Liver (tissue), 9 donors: Measurements from ENCODE around the gene RPS6KA2. TPM values are rescaled to one million over a fixed set of nuclear protein-coding genes. Genes with fewer than 3 reads are reported as not detected.

Source experiments
- DNase-seq: peaks from one replicate; pipeline ENCODE4 v3.0.0-alpha.2; 2017; ENCODE audit warnings: low spot score
- H3K27ac ChIP-seq, 2 donors: one replicate each; pipeline ENCODE4 v1.7.0; 2013; ENCODE audit warnings: inconsistent platforms in 2 of 2, low read length in 2 of 2, control low read depth in 1 of 2, low read depth in 1 of 2, mild to moderate bottlenecking in 1 of 2
- H3K27me3 ChIP-seq, 4 donors: one replicate each; pipeline versions ENCODE4 v1.6.1 to v1.7.0; 2013; ENCODE audit warnings: low read length in 3 of 4, inconsistent platforms in 1 of 4, mild to moderate bottlenecking in 1 of 4, moderate library complexity in 1 of 4; ENCODE audit not compliant: control insufficient read depth in 4 of 4, insufficient read depth in 4 of 4
- H3K36me3 ChIP-seq, 4 donors: one replicate each; pipeline versions ENCODE4 v1.6.1 to v1.7.0; 2013; ENCODE audit warnings: low read length in 3 of 4, mild to moderate bottlenecking in 3 of 4, low read depth in 1 of 4, moderate library complexity in 1 of 4; ENCODE audit not compliant: control insufficient read depth in 4 of 4, insufficient read depth in 3 of 4
- H3K4me1 ChIP-seq, 4 donors: one replicate each; pipeline versions ENCODE4 v1.6.1 to v1.7.0; 2013; ENCODE audit warnings: low read length in 3 of 4, mild to moderate bottlenecking in 3 of 4, moderate library complexity in 1 of 4; ENCODE audit not compliant: control insufficient read depth in 4 of 4, insufficient read depth in 4 of 4
- H3K4me3 ChIP-seq, 3 donors: one replicate each; pipeline versions ENCODE4 v1.6.1 to v1.7.0; 2013; ENCODE audit warnings: low read length in 3 of 3, control low read depth in 1 of 3, low read depth in 1 of 3, mild to moderate bottlenecking in 1 of 3
- H3K9ac ChIP-seq, 2 donors: one replicate each; pipeline ENCODE4 v1.7.0; 2013; ENCODE audit warnings: low read length in 2 of 2, mild to moderate bottlenecking in 2 of 2, moderate library complexity in 2 of 2, control low read depth in 1 of 2, low read depth in 1 of 2
- H3K9me3 ChIP-seq, 4 donors: one replicate each; pipeline versions ENCODE4 v1.6.1 to v1.7.0; 2013; ENCODE audit warnings: low read length in 3 of 4; ENCODE audit not compliant: control insufficient read depth in 4 of 4
- EGR1 ChIP-seq, 2 donors: IDR thresholded peaks; 2 replicates each; pipeline ENCODE4 v1.6.1; 2016 to 2018; ENCODE audit warnings: antibody characterized with exemption in 2 of 2, low read depth in 2 of 2
- FOXA1 ChIP-seq: IDR thresholded peaks from 2 replicates; pipeline ENCODE4 v1.6.1; 2016; ENCODE audit warnings: antibody characterized with exemption
- FOXA2 ChIP-seq: IDR thresholded peaks from 2 replicates; pipeline ENCODE4 v1.6.1; 2016; ENCODE audit warnings: antibody characterized with exemption
- GABPA ChIP-seq, 2 donors: IDR thresholded peaks in 1 of 2; conservative IDR thresholded peaks in 1 of 2; 2 replicates each; pipeline ENCODE4 v1.6.1; 2016; ENCODE audit warnings: antibody characterized with exemption in 2 of 2, mild to moderate bottlenecking in 1 of 2, moderate library complexity in 1 of 2
- HNF4A ChIP-seq, 2 donors: conservative IDR thresholded peaks; 2 replicates each; pipeline ENCODE4 v1.6.1; 2016; ENCODE audit warnings: antibody characterized with exemption in 2 of 2, mild to moderate bottlenecking in 2 of 2
- HNF4G ChIP-seq: IDR thresholded peaks from 2 replicates; pipeline ENCODE4 v1.6.1; 2016; ENCODE audit warnings: antibody characterized with exemption
- NR2F2 ChIP-seq: IDR thresholded peaks from 2 replicates; pipeline ENCODE4 v1.6.1; 2016; ENCODE audit warnings: antibody characterized with exemption
- RXRA ChIP-seq, 2 donors: IDR thresholded peaks; 2 replicates each; pipeline ENCODE4 v1.6.1; 2017 to 2018; ENCODE audit warnings: antibody characterized with exemption in 2 of 2, mild to moderate bottlenecking in 1 of 2
- SP1 ChIP-seq: IDR thresholded peaks from 2 replicates; pipeline ENCODE4 v1.6.1; 2018; ENCODE audit warnings: antibody characterized with exemption, mild to moderate bottlenecking
- TAF1 ChIP-seq: conservative IDR thresholded peaks from 2 replicates; pipeline ENCODE4 v1.6.1; 2016; ENCODE audit warnings: antibody characterized with exemption, mild to moderate bottlenecking
- YY1 ChIP-seq: IDR thresholded peaks from 2 replicates; pipeline ENCODE4 v1.6.1; 2016; ENCODE audit warnings: antibody characterized with exemption, mild to moderate bottlenecking
- WGBS: extraction: QIAGEN DNeasy Blood & Tissue Kit; methylation state at CpG from one replicate; pipeline ENCODE4 v1.1.7; 2013; 5-methylcytosine and 5-hydroxymethylcytosine counted together
- polyA plus RNA-seq, 2 donors: library from polyadenylated mRNA; stranded (reverse) in 1 of 2; unstranded in 1 of 2; fragments of 200-250 nt in 1 of 2; fragments of >200 nt in 1 of 2; fragmentation: Nextera tagmentation in 1 of 2; extraction: Ambion mirVana in 1 of 2; gene quantifications; one replicate each; pipeline versions ENCODE4 v1.2.1 to v1.2.3, GENCODE V29; 2013 to 2015
- total RNA-seq, 2 donors: library from RNA; depleted of rRNA; stranded (reverse); fragments of >200 nt; gene quantifications; one replicate each; pipeline ENCODE4 v1.2.3, GENCODE V29; 2014
- TF ChIP-seq, protein P1 (sequence below): IDR thresholded peaks from 2 replicates; pipeline ENCODE4 v1.6.1; 2016; ENCODE audit warnings: antibody characterized with exemption
- TF ChIP-seq, protein P2 (sequence below): fragments of 150-350 bp; IDR thresholded peaks from 2 replicates; pipeline ENCODE4 v1.5.1; 2017; ENCODE audit warnings: improper control_type of control experiment, low read depth, low read length; ENCODE audit not compliant: missing input control
- TF ChIP-seq, protein P3 (sequence below): IDR thresholded peaks from 2 replicates; pipeline ENCODE4 v1.6.1; 2016; ENCODE audit warnings: antibody characterized with exemption, mild to moderate bottlenecking
- TF ChIP-seq, protein P4 (sequence below): IDR thresholded peaks from 2 replicates; pipeline ENCODE4 v1.6.1; 2016; ENCODE audit warnings: antibody characterized with exemption
- TF ChIP-seq, protein P5 (sequence below): IDR thresholded peaks from 2 replicates; pipeline ENCODE4 v1.6.1; 2016; ENCODE audit warnings: antibody characterized with exemption
- donor health status: healthy.
- donor health status: healthy.
- donor health status: healthy.
- donor health status: healthy.
- donor health status: healthy.

RPS6KA2 gene
- total and polyA plus RNA-seq, 4 donors, result 2.5 to 9.0 (median 5.0) TPM

DNA sequence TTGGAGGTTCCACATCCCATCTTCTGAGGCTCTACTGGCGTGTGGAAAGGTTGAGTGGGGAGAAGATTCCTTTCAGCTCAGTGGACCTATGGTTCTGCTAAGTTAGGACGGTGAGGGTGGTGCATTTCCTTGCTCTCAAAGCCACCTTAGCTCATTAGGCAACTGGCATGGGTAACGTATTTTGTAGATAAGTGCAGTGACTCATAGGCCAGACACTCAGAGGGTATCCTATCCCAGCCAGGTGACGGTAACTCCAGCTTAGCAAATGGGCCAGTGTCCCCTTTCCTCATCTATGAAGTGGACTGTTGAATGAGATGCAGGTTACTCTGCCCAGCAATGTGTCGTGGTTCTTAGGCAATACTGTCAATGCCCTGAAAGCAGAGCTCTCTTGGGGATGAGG is 3.7 kb downstream of the RPS6KA2 start:
- TF ChIP-seq HNF4G (no peak), FOXA1 (no peak), TAF1 (no peak), FOXA2 (no peak), SP1 (no peak), RXRA (IDR thresholded peaks at IDR 0.05) (no peak), GABPA (IDR thresholded peaks at IDR 0.05 in 1 of 2, conservative IDR thresholded peaks at IDR 0.05 in 1 of 2) (no peak), NR2F2 (no peak)
- TF ChIP-seq, protein P1, sequence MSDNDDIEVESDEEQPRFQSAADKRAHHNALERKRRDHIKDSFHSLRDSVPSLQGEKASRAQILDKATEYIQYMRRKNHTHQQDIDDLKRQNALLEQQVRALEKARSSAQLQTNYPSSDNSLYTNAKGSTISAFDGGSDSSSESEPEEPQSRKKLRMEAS, result no peak
- TF ChIP-seq, protein P2, sequence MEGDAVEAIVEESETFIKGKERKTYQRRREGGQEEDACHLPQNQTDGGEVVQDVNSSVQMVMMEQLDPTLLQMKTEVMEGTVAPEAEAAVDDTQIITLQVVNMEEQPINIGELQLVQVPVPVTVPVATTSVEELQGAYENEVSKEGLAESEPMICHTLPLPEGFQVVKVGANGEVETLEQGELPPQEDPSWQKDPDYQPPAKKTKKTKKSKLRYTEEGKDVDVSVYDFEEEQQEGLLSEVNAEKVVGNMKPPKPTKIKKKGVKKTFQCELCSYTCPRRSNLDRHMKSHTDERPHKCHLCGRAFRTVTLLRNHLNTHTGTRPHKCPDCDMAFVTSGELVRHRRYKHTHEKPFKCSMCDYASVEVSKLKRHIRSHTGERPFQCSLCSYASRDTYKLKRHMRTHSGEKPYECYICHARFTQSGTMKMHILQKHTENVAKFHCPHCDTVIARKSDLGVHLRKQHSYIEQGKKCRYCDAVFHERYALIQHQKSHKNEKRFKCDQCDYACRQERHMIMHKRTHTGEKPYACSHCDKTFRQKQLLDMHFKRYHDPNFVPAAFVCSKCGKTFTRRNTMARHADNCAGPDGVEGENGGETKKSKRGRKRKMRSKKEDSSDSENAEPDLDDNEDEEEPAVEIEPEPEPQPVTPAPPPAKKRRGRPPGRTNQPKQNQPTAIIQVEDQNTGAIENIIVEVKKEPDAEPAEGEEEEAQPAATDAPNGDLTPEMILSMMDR, result no peak
- Histone ChIP-seq H3K27me3 (no peaks in the 10 kb centered on the region), H3K9me3 (no peaks in the 10 kb centered on the region), H3K4me3 (no peak overlapping the region), H3K27ac (no peak overlapping the region), H3K9ac (no peak overlapping the region), H3K36me3 (no peaks in the 10 kb centered on the region), H3K4me1 (peaks cover 0 to 22% (median 15%) of the 10 kb centered on the region in 4 donors)
- DNase-seq, result no peak
- WGBS, result 90% methylated on average over 5 of the region's 5 CpGs

DNA sequence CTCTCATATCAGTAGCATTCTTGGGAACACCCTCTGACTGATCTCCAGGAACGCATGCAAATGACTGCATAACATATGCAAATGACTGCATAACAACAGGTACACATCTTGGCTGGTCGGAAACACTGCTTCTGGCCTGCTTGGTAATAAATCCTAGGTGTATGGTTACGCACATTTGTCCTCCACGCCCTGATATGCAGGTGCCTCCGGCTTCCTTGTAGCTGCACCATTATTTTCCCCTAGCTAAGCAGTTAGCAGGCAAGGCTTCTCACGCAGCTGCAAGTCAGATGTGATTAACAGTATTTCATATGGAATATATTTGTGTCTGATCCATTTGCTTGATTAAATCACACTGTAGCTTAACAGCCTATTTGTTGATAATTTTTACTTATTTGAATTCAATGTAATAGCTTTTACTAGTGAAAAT is 5.9 kb downstream of the RPS6KA2 start:
- Histone ChIP-seq H3K4me1 (peaks cover 0 to 8% (median 4%) of the 10 kb centered on the region in 4 donors), H3K27ac (no peak overlapping the region), H3K27me3 (no peaks in the 10 kb centered on the region), H3K36me3 (no peaks in the 10 kb centered on the region), H3K9me3 (no peaks in the 10 kb centered on the region), H3K4me3 (no peak overlapping the region), H3K9ac (no peak overlapping the region)
- 86% methylated on average over 6 of the region's 6 CpGs for WGBS
- DNase-seq, result no peak
- TF ChIP-seq EGR1 (IDR thresholded peaks at IDR 0.05; ENCODE audit: low read depth in 2 of 2) (no peak), HNF4A (conservative IDR thresholded peaks at IDR 0.05) (no peak), TAF1 (no peak), HNF4G (no peak), GABPA (IDR thresholded peaks at IDR 0.05 in 1 of 2, conservative IDR thresholded peaks at IDR 0.05 in 1 of 2) (no peak), FOXA2 (no peak), SP1 (no peak), NR2F2 (no peak), YY1 (no peak)
- TF ChIP-seq, protein P3, sequence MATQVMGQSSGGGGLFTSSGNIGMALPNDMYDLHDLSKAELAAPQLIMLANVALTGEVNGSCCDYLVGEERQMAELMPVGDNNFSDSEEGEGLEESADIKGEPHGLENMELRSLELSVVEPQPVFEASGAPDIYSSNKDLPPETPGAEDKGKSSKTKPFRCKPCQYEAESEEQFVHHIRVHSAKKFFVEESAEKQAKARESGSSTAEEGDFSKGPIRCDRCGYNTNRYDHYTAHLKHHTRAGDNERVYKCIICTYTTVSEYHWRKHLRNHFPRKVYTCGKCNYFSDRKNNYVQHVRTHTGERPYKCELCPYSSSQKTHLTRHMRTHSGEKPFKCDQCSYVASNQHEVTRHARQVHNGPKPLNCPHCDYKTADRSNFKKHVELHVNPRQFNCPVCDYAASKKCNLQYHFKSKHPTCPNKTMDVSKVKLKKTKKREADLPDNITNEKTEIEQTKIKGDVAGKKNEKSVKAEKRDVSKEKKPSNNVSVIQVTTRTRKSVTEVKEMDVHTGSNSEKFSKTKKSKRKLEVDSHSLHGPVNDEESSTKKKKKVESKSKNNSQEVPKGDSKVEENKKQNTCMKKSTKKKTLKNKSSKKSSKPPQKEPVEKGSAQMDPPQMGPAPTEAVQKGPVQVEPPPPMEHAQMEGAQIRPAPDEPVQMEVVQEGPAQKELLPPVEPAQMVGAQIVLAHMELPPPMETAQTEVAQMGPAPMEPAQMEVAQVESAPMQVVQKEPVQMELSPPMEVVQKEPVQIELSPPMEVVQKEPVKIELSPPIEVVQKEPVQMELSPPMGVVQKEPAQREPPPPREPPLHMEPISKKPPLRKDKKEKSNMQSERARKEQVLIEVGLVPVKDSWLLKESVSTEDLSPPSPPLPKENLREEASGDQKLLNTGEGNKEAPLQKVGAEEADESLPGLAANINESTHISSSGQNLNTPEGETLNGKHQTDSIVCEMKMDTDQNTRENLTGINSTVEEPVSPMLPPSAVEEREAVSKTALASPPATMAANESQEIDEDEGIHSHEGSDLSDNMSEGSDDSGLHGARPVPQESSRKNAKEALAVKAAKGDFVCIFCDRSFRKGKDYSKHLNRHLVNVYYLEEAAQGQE, result no peak
- TF ChIP-seq, protein P4, sequence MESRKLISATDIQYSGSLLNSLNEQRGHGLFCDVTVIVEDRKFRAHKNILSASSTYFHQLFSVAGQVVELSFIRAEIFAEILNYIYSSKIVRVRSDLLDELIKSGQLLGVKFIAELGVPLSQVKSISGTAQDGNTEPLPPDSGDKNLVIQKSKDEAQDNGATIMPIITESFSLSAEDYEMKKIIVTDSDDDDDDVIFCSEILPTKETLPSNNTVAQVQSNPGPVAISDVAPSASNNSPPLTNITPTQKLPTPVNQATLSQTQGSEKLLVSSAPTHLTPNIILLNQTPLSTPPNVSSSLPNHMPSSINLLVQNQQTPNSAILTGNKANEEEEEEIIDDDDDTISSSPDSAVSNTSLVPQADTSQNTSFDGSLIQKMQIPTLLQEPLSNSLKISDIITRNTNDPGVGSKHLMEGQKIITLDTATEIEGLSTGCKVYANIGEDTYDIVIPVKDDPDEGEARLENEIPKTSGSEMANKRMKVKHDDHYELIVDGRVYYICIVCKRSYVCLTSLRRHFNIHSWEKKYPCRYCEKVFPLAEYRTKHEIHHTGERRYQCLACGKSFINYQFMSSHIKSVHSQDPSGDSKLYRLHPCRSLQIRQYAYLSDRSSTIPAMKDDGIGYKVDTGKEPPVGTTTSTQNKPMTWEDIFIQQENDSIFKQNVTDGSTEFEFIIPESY, result no peak
- TF ChIP-seq, protein P5, sequence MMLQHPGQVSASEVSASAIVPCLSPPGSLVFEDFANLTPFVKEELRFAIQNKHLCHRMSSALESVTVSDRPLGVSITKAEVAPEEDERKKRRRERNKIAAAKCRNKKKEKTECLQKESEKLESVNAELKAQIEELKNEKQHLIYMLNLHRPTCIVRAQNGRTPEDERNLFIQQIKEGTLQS, result no peak
- TF ChIP-seq, protein P1, result no peak
- TF ChIP-seq, protein P2, result no peak
